Chondrocyte (in vitro differentiated cells): ENCODE data around the gene WDR72. TPM values are rescaled to one million over a fixed set of nuclear protein-coding genes. Genes with fewer than 3 reads are reported as not detected.

Experiments
- DNase-seq: peaks from one replicate; pipeline ENCODE4 v3.0.0; 2021; ENCODE audit warnings: mixed read lengths, low spot score
- H3K27ac Mint-ChIP-seq: one replicate; pipeline ENCODE4 v1.8.0; 2021; ENCODE audit warnings: mild to moderate bottlenecking, moderate library complexity, mixed read lengths; ENCODE audit not compliant: unreplicated experiment
- H3K27me3 Mint-ChIP-seq: 2 replicates; pipeline ENCODE4 v1.8.0; 2021; ENCODE audit warnings: low read depth, mixed read lengths
- H3K36me3 Mint-ChIP-seq: 2 replicates; pipeline ENCODE4 v1.8.0; 2021; ENCODE audit warnings: low read depth, mixed read lengths
- H3K4me1 Mint-ChIP-seq: 2 replicates; pipeline ENCODE4 v1.8.0; 2021; ENCODE audit warnings: low read depth, mild to moderate bottlenecking, mixed read lengths
- H3K4me3 Mint-ChIP-seq: one replicate; pipeline ENCODE4 v1.8.0; 2021; ENCODE audit warnings: mild to moderate bottlenecking, moderate library complexity, mixed read lengths; ENCODE audit not compliant: unreplicated experiment
- H3K9me3 Mint-ChIP-seq: 2 replicates; pipeline ENCODE4 v1.8.0; 2021; ENCODE audit warnings: low read depth, mixed read lengths
- total RNA-seq: library from RNA; stranded (reverse); gene quantifications from 3 replicates; pipeline ENCODE4 v1.2.1, GENCODE V29; 2021
- TF ChIP-seq, protein P1 (sequence below): fragments of 200-600 bp; sonication (generic); IDR thresholded peaks from 2 replicates; pipeline ENCODE4 v1.5.0; 2021; ENCODE audit warnings: antibody characterized with exemption, mild to moderate bottlenecking, moderate library complexity

The WDR72 gene
- total RNA-seq, 1 donor from 2014 or later: not detected

DNA sequence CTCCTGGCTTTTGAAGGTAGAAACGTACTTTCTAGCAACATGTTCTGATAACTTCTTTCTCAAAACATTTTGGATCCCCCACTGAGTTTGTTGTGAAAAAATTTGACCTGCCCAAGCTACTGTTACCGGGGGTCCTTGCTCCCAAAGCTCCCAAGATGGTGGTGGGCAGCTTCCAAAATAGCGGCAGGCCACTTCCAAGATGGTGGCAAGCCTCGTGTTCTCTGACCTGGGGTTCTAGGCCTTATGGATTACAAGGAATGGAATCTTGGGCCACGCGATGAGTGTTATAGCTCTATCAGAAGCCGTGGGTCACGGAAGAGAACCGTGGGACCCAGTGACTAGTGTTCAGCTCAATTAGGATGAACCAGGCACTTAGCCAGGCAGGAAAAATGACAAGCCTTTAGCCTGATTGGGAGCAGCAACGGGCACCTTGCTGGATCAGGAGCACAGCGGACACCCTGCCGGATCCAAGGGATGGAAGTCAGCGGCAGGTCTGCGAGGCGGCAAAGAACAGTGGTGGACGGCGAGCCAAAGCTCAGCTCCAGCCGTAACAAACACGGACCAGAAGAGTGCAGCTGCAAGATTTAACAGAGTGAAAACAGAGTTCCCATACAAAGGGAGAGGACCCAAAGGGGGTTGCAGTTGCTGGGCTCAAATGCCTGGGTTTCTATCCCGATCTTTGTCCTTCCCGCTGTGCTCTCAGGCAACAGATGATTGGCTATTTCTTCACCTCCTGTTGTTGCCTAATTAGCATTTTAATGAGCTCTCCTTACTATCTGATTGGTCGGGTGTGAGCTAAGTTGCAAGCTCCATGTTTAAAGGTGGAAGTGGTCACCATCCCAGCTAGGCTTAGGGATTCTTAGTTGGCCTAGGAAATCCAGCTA lies 133.3 kb downstream of the WDR72 start:
- Mint-ChIP-seq H3K9me3 (no peaks in the 10 kb centered on the region), H3K4me1 (no peaks in the 10 kb centered on the region), H3K4me3 (no peak overlapping the region), H3K36me3 (no peaks in the 10 kb centered on the region), H3K27me3 (peaks cover 3% of the 10 kb centered on the region), H3K27ac (no peak overlapping the region)
- peak; percentile 55 for DNase-seq
- TF ChIP-seq, protein P1, sequence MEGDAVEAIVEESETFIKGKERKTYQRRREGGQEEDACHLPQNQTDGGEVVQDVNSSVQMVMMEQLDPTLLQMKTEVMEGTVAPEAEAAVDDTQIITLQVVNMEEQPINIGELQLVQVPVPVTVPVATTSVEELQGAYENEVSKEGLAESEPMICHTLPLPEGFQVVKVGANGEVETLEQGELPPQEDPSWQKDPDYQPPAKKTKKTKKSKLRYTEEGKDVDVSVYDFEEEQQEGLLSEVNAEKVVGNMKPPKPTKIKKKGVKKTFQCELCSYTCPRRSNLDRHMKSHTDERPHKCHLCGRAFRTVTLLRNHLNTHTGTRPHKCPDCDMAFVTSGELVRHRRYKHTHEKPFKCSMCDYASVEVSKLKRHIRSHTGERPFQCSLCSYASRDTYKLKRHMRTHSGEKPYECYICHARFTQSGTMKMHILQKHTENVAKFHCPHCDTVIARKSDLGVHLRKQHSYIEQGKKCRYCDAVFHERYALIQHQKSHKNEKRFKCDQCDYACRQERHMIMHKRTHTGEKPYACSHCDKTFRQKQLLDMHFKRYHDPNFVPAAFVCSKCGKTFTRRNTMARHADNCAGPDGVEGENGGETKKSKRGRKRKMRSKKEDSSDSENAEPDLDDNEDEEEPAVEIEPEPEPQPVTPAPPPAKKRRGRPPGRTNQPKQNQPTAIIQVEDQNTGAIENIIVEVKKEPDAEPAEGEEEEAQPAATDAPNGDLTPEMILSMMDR: no peak

DNA sequence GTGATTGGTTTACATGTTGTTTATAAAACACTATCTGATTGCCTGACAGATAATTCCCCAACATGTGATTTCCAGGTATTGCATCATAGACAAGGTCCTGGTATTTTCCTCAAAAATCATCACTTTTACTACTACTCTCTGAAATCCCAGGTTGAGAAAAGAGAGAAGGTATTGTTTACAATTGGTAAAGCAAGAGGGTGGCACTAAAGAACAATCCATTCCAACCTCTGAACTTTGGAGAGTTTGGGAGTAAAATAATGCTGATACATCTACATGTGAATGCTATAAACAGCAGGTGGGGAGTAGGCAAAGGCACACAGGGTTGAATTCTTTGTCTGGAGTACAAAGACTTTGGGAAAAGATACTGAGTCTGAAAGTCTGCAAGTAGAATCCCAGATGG lies 134.2 kb downstream of the WDR72 start:
- Mint-ChIP-seq H3K4me1 (no peaks in the 10 kb centered on the region), H3K27ac (no peak overlapping the region), H3K36me3 (no peaks in the 10 kb centered on the region), H3K9me3 (no peaks in the 10 kb centered on the region), H3K4me3 (no peak overlapping the region), H3K27me3 (peaks cover 7% of the 10 kb centered on the region)
- no peak for DNase-seq
- TF ChIP-seq, protein P1: no peak

DNA sequence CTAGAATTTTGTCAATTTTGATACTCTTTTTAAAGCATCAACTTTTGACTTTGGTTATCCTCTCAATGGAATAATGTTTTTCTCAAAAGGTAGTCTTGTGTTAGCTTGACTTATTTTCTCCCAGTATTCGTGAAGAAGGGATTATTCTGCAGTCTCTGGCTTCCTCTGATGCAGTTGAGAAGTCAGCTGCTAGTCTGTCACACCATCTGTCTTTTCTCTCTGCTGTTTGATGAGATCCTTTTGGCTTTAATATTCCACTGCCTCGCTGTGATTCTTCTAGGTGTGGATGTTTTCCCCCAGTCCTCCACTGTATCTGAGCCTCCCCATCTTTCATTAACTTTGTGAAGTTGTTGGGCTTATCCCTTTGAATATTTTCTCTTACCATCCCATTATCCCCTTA lies 141.0 kb downstream of the WDR72 start:
- no peaks in the 10 kb centered on the region for H3K36me3 Mint-ChIP-seq
- TF ChIP-seq, protein P1: no peak
- H3K9me3 Mint-ChIP-seq: no peaks in the 10 kb centered on the region
- no peak overlapping the region for H3K4me3 Mint-ChIP-seq
- H3K27me3 Mint-ChIP-seq: peaks cover 9% of the 10 kb centered on the region
- H3K27ac Mint-ChIP-seq: no peak overlapping the region
- no peak for DNase-seq
- H3K4me1 Mint-ChIP-seq: no peaks in the 10 kb centered on the region

DNA sequence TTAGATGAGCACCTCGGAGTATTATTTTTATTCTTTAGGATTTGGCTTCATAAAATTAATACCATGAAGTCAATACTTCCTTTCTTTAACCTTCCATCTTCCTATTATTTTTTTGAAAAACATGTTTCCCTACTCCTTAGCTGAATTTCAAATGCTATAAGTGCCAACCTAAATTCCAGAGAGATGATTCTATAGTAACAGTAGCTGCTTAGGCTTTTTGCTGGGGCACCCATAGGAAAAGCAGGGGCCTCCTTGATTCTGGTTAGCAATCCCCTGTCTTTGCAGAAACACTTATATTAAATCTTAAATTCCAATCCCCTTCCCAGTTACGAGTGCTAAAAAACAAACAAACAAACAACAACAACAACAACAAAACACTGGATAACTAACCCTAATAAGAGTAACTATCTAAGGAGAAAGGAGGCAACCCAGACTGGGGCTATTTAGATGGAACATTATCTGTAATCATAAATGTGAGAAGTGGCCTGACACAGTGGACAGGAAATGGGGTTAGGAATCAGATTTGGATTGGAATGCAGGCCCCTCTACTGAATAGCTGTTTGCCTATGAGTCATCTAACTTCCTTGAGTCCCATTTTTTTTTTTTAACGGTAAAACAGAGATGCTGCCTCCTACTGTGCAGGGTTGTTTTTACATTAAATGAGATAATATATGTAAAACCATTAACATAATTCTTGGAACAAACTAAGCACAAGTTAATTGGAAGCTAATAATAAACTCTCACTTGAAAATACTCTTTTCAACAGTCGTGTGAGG lies 148.1 kb downstream of the WDR72 start:
- no peak for DNase-seq
- Mint-ChIP-seq H3K9me3 (no peaks in the 10 kb centered on the region), H3K36me3 (no peaks in the 10 kb centered on the region), H3K27me3 (no peaks in the 10 kb centered on the region), H3K4me3 (no peak overlapping the region), H3K4me1 (no peaks in the 10 kb centered on the region), H3K27ac (no peak overlapping the region)
- TF ChIP-seq, protein P1: peak; percentile 75

DNA sequence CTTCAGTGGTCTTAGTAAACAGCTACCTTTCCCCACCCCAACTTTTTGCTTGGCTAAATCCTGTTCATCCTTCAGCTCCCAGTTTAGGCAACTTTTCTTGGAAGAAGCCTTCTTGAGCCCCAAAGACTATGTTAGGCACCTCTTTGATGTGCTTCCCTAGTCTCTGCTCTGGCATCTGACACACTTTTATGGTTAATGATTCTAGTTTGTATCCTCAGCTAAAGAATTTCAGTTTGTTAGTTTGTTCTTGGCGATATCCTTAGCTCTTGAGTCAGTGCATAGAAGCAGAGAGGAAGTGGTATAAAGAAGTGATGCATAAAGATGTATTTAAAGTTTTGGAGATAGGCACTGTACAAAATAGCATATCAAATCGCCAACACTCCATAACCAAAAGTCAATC lies 168.4 kb downstream of the WDR72 start:
- Mint-ChIP-seq H3K27me3 (no peaks in the 10 kb centered on the region), H3K4me1 (peaks cover 28% of the 10 kb centered on the region), H3K4me3 (no peak overlapping the region), H3K9me3 (no peaks in the 10 kb centered on the region), H3K27ac (no peak overlapping the region), H3K36me3 (no peaks in the 10 kb centered on the region)
- DNase-seq: no peak
- TF ChIP-seq, protein P1: no peak
